Coronary artery (tissue), 2 donors: ENCODE data around the gene TXNDC8.

Source experiments
- DNase-seq: peaks from one replicate; pipeline ENCODE4 v3.0.0-alpha.2; 2017; ENCODE audit warnings: low spot score
- H3K27ac ChIP-seq, 2 donors: fragments of 200-600 bp; sonication (generic); one replicate each; pipeline ENCODE4 v1.5.1; 2016 to 2019
- H3K4me3 ChIP-seq: fragments of 200-600 bp; sonication (generic); 2 replicates; pipeline ENCODE4 v1.5.1; 2016; ENCODE audit warnings: mild to moderate bottlenecking, moderate library complexity
- TF ChIP-seq, protein P1 (sequence below): fragments of 200-600 bp; sonication (generic); IDR thresholded peaks from one replicate; pipeline ENCODE4 v1.5.1; 2019; ENCODE audit warnings: antibody characterized with exemption

The TXNDC8 gene

DNA sequence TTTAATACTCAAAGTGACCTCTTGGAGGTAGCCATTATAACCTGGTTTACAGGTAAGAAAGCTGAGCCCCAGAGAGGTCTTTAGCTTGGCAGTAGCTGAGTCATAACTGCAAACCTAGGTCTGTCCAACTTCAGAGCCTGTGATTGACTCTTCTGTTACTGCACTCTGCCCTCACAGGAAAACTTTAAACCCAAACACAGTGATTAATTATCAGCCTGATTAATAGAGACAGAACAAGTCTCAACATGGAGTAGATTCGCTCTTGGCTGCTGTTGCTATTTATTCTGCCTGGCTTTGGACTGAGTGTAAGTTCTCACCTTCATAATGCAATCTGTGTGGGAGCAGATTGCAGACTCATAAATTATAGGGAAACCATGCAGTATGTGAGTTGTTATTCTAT is 53.9 kb downstream of the TXNDC8 start:
- no peak overlapping the region for H3K27ac ChIP-seq

DNA sequence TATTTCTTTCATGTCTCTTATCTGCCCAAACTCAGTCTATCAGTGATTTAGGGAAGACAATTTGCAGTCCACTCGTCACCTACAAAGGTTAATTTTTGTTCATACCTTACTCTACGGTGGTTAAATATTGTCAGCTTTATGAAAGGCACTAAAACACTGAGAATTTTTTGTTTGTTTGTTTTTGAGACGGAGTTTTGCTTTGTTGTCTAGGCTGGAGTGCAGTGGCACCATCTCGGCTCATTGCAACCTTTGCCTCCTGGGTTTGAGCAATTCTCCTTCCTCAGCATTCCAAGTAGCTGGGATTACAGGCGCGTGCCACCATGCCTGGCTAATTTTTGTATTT is 55.0 kb downstream of the TXNDC8 start:
- DNase-seq: no peak
- Histone ChIP-seq H3K27ac (no peak overlapping the region), H3K4me3 (no peak overlapping the region)
- TF ChIP-seq, protein P1, sequence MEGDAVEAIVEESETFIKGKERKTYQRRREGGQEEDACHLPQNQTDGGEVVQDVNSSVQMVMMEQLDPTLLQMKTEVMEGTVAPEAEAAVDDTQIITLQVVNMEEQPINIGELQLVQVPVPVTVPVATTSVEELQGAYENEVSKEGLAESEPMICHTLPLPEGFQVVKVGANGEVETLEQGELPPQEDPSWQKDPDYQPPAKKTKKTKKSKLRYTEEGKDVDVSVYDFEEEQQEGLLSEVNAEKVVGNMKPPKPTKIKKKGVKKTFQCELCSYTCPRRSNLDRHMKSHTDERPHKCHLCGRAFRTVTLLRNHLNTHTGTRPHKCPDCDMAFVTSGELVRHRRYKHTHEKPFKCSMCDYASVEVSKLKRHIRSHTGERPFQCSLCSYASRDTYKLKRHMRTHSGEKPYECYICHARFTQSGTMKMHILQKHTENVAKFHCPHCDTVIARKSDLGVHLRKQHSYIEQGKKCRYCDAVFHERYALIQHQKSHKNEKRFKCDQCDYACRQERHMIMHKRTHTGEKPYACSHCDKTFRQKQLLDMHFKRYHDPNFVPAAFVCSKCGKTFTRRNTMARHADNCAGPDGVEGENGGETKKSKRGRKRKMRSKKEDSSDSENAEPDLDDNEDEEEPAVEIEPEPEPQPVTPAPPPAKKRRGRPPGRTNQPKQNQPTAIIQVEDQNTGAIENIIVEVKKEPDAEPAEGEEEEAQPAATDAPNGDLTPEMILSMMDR: no peak

More for the DNA sequence above, 53.9 kb downstream of the TXNDC8 start:
- no peak overlapping the region for H3K4me3 ChIP-seq
- no peak for DNase-seq
- TF ChIP-seq, protein P1: no peak

DNA sequence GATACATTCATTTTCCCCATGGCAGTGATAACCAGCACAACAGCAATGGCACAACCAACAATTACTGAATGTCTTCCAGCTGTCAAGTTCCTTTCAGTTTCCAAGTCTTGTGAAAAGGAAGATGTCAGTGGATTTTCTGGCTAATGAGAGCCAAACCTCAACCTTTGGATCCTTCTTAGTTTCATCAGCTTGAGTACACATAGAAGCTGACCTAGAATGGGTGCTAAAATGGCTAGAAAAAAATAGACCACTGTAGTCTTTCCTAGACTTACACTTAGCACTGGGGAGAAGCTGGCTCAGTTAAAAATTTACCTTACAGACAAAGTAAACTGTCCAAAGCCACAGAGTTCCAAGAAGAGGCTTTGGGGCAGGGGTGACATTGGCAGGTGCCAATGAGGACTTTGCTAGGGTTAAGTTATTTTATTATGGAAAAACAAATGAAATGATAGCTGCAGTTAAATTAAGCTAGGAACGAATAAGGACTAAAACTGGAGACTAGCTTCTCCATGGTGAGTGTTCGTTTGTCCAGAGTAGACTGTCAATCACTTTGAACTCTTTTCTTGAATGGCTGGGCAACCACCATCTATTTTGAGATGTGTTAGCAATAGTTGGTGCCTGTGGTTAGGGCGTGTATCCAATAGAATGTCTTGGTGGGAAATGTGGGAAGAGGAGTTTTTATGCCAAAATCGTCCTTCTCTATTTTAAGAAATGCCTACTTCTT is 55.5 kb downstream of the TXNDC8 start:
- Histone ChIP-seq H3K27ac (no peak overlapping the region), H3K4me3 (no peak overlapping the region)
- TF ChIP-seq, protein P1: no peak
- no peak for DNase-seq

GRCh38 chr9:110278080-110278707 is 59.5 kb downstream of the TXNDC8 start:
- TF ChIP-seq, protein P1: no peak
- H3K4me3 ChIP-seq: no peak overlapping the region
- DNase-seq: no peak
- H3K27ac ChIP-seq: no peak overlapping the region

GRCh38 chr9:110276781-110277180 is 60.9 kb downstream of the TXNDC8 start:
- DNase-seq: no peak
- H3K27ac ChIP-seq: no peak overlapping the region
- TF ChIP-seq, protein P1: no peak
- no peak overlapping the region for H3K4me3 ChIP-seq

- no peak for DNase-seq
- Histone ChIP-seq H3K4me3 (no peak overlapping the region), H3K27ac (no peak overlapping the region)
- TF ChIP-seq, protein P1: no peak
Observed at GRCh38 chr9:110270211-110270995, 67.3 kb downstream of the TXNDC8 start.
